Prostate gland (tissue), 2 donors: ENCODE data around the gene NTRK2.

ENCODE experiments used
- POLR2A ChIP-seq: fragments of 450-650 bp; IDR thresholded peaks from one replicate; pipeline ENCODE4 v1.6.1; 2016; ENCODE audit warnings: antibody characterized with exemption, mild to moderate bottlenecking
- POLR2AphosphoS5 ChIP-seq: sonication (generic); formaldehyde crosslinking; IDR thresholded peaks from one replicate; pipeline ENCODE4 v1.6.1; 2017; ENCODE audit warnings: antibody characterized with exemption
- TF ChIP-seq, protein P1 (sequence below), 4 experiments: fragments of 200-600 bp in 2 of 4; fragments of 450-650 bp in 2 of 4; sonication (generic) in 2 of 4; IDR thresholded peaks; 1 replicate in 3 of 4; 2 replicates in 1 of 4; pipeline ENCODE4 v1.5.1; 2016 to 2019; ENCODE audit warnings: antibody characterized with exemption in 4 of 4, mild to moderate bottlenecking in 2 of 4, moderate library complexity in 2 of 4

DNA sequence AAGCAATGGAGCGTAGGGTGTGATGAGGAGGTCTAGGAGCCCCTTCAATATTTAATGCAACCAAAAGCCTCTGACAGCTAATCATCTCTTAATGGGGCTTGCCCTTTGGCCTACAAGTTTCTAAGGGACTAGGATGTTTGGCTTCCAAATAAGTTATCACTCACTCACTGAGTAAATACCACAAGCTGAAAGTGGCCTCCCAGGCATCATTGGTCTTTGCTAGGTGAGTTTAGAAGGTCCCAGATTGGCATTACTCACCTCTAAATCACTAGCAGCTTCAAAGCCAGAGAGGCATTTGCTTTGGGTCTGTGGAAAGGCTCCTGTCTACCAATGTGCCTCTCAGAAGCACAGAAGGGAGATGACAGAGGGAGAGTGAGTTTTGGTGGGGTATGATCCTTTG, 344.2 kb downstream of the NTRK2 start:
- TF ChIP-seq POLR2AphosphoS5 (no peak), POLR2A (no peak)
- TF ChIP-seq, protein P1, sequence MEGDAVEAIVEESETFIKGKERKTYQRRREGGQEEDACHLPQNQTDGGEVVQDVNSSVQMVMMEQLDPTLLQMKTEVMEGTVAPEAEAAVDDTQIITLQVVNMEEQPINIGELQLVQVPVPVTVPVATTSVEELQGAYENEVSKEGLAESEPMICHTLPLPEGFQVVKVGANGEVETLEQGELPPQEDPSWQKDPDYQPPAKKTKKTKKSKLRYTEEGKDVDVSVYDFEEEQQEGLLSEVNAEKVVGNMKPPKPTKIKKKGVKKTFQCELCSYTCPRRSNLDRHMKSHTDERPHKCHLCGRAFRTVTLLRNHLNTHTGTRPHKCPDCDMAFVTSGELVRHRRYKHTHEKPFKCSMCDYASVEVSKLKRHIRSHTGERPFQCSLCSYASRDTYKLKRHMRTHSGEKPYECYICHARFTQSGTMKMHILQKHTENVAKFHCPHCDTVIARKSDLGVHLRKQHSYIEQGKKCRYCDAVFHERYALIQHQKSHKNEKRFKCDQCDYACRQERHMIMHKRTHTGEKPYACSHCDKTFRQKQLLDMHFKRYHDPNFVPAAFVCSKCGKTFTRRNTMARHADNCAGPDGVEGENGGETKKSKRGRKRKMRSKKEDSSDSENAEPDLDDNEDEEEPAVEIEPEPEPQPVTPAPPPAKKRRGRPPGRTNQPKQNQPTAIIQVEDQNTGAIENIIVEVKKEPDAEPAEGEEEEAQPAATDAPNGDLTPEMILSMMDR (IDR thresholded peaks at IDR 0.05), result no peak
